Common myeloid progenitor, CD34-positive (primary cell): ENCODE results near the gene DHCR7.

Experiments used
- CTCF ChIA-PET: fragments of 350-600 bp; sonication (Branson Sonifier 250); formaldehyde crosslinking; loops from one replicate; lab custom pipeline; 2021; ENCODE audit warnings: antibody characterized with exemption; lab: Charles Lee
- POLR2A ChIA-PET: fragments of 350-600 bp; sonication (Branson Sonifier 250); formaldehyde crosslinking; loops from one replicate; lab custom pipeline; 2021; ENCODE audit warnings: antibody characterized with exemption; lab: Charles Lee
- DNase-seq, 3 donors: peaks; one replicate each; pipeline versions ENCODE4 v3.0.0 to v3.0.0-alpha.2; 2013
- H3K27ac ChIP-seq, 2 experiments: 1 replicate in 1 of 2; 2 replicates in 1 of 2; pipeline ENCODE4 v1.7.0; 2013; ENCODE audit warnings: inconsistent platforms in 2 of 2, low read length in 2 of 2, mild to moderate bottlenecking in 2 of 2, low read depth in 1 of 2, moderate library complexity in 1 of 2; ENCODE audit not compliant: severe bottlenecking in 2 of 2, insufficient read depth in 1 of 2, poor library complexity in 1 of 2
- H3K27me3 ChIP-seq, 5 experiments: replicated peaks in 2 of 5; 1 replicate in 3 of 5; 2 replicates in 2 of 5; pipeline versions ENCODE4 v1.6.1 to v1.7.0; 2013; ENCODE audit warnings: low read length in 4 of 5, mild to moderate bottlenecking in 2 of 5, moderate library complexity in 2 of 5, inconsistent platforms in 1 of 5; ENCODE audit not compliant: insufficient read depth in 5 of 5, control insufficient read depth in 4 of 5
- H3K36me3 ChIP-seq, 4 experiments: 1 replicate in 2 of 4; 2 replicates in 2 of 4; pipeline versions ENCODE4 v1.6.1 to v1.7.0; 2013; ENCODE audit warnings: low read length in 3 of 4, control low read depth in 1 of 4, mild to moderate bottlenecking in 1 of 4; ENCODE audit not compliant: control insufficient read depth in 4 of 4, insufficient read depth in 4 of 4
- H3K4me1 ChIP-seq, 4 experiments: 1 replicate in 3 of 4; 2 replicates in 1 of 4; pipeline versions ENCODE4 v1.6.1 to v1.7.1; 2013; ENCODE audit warnings: low read length in 3 of 4, mild to moderate bottlenecking in 3 of 4, control low read depth in 1 of 4, inconsistent platforms in 1 of 4, moderate library complexity in 1 of 4; ENCODE audit not compliant: control insufficient read depth in 4 of 4, insufficient read depth in 4 of 4; ENCODE audit errors: control extremely low read depth in 1 of 4
- H3K4me3 ChIP-seq, 7 experiments: 1 replicate in 4 of 7; 2 replicates in 3 of 7; pipeline versions ENCODE4 v1.5.1 to v1.7.0; 2013; ENCODE audit warnings: mild to moderate bottlenecking in 7 of 7, low read length in 6 of 7, moderate library complexity in 6 of 7, inconsistent platforms in 2 of 7, low read depth in 2 of 7, control low read depth in 1 of 7; ENCODE audit not compliant: insufficient read depth in 4 of 7, control insufficient read depth in 1 of 7; ENCODE audit errors: extremely low read depth in 1 of 7
- H3K9me3 ChIP-seq, 5 experiments: 1 replicate in 4 of 5; 2 replicates in 1 of 5; pipeline versions ENCODE4 v1.6.1 to v1.7.1; 2013; ENCODE audit warnings: low read length in 4 of 5, mild to moderate bottlenecking in 2 of 5, inconsistent platforms in 1 of 5, low read depth in 1 of 5, moderate library complexity in 1 of 5; ENCODE audit not compliant: control insufficient read depth in 4 of 5, insufficient read depth in 2 of 5; ENCODE audit errors: control extremely low read depth in 1 of 5
- WGBS: methylation state at CpG from one replicate; pipeline ENCODE4 v1.1.5; 2013; ENCODE audit not compliant: insufficient coverage; 5-methylcytosine and 5-hydroxymethylcytosine counted together

Gene DHCR7

GRCh38 chr11:71387200-71387599, 61.0 kb downstream of the DHCR7 start:
- 90% methylated on average over 3 of the region's 3 CpGs for WGBS
- Histone ChIP-seq H3K27ac (no peak overlapping the region), H3K4me1 (no peaks in the 10 kb centered on the region), H3K4me3 (no peak overlapping the region), H3K27me3 (peaks cover 0 to 28% (median 2%) of the 10 kb centered on the region in 5 experiments), H3K9me3 (peaks cover 0 to 5% (median 0%) of the 10 kb centered on the region in 5 experiments), H3K36me3 (no peaks in the 10 kb centered on the region)
- ChIA-PET CTCF (no interaction called here), POLR2A (no interaction called here)
- DNase-seq = peak in 2 of 3 donors; percentile 26 to 52

- no peak for DNase-seq
- CTCF ChIA-PET = no interaction called here
- POLR2A ChIA-PET = no interaction called here
- Histone ChIP-seq H3K27me3 (peaks cover 0 to 20% (median 0%) of the 10 kb centered on the region in 5 experiments), H3K4me3 (no peak overlapping the region), H3K27ac (no peak overlapping the region), H3K36me3 (no peaks in the 10 kb centered on the region), H3K9me3 (peaks cover 0 to 5% (median 0%) of the 10 kb centered on the region in 5 experiments), H3K4me1 (no peaks in the 10 kb centered on the region)
- 62% methylated on average over 4 of the region's 4 CpGs for WGBS
Observed at GRCh38 chr11:71386202-71386601, 62.0 kb downstream of the DHCR7 start.

- Histone ChIP-seq H3K36me3 (no peaks in the 10 kb centered on the region), H3K9me3 (peaks cover 0 to 5% (median 0%) of the 10 kb centered on the region in 5 experiments), H3K4me1 (no peaks in the 10 kb centered on the region), H3K27ac (no peak overlapping the region), H3K27me3 (peaks cover 0 to 13% (median 0%) of the 10 kb centered on the region in 5 experiments), H3K4me3 (no peak overlapping the region)
- WGBS = 98% methylated on average over 4 of the region's 6 CpGs
- POLR2A ChIA-PET = no interaction called here
- DNase-seq = no peak
- CTCF ChIA-PET = no interaction called here
Observed at GRCh38 chr11:71385091-71385490, 63.1 kb downstream of the DHCR7 start.

- 100% methylated on average over 1 of the region's 8 CpGs for WGBS
- no peak for DNase-seq
- H3K4me1 ChIP-seq = no peaks in the 10 kb centered on the region
- peaks cover 0 to 5% (median 0%) of the 10 kb centered on the region in 5 experiments for H3K9me3 ChIP-seq
- ChIA-PET CTCF (no interaction called here), POLR2A (no interaction called here)
- H3K27ac ChIP-seq = no peak overlapping the region
- H3K4me3 ChIP-seq = no peak overlapping the region
- peaks cover 0 to 13% (median 0%) of the 10 kb centered on the region in 5 experiments for H3K27me3 ChIP-seq
- no peaks in the 10 kb centered on the region for H3K36me3 ChIP-seq
Observed at GRCh38 chr11:71384561-71384960, 63.6 kb downstream of the DHCR7 start.
